ENCODE measurements around the gene EIF4E3.

Gene EIF4E3

GRCh38 chr3:71688121-71688520 is 37.1 kb downstream of the EIF4E3 start:
- DNase-seq, result no peak
- no peak overlapping the region for H3K27ac ChIP-seq
- no peak for TF ChIP-seq CTCF (IDR thresholded peaks at IDR 0.05; ENCODE audit: low read depth, low read length)
- no peaks in the 10 kb centered on the region for H3K9me3 ChIP-seq (ENCODE audit: severe bottlenecking)
- H3K36me3 ChIP-seq, result no peaks in the 10 kb centered on the region
- H3K4me3 ChIP-seq (ENCODE audit: low read depth, low read length), result no peak overlapping the region
- no peaks in the 10 kb centered on the region for H3K27me3 ChIP-seq (ENCODE audit: insufficient read depth, low read depth, severe bottlenecking)

GRCh38 chr3:71685686-71686085 is 39.5 kb downstream of the EIF4E3 start:
- H3K9me3 ChIP-seq (ENCODE audit: severe bottlenecking), result no peaks in the 10 kb centered on the region
- no peak overlapping the region for H3K27ac ChIP-seq
- TF ChIP-seq CTCF (IDR thresholded peaks at IDR 0.05; ENCODE audit: low read depth, low read length), result no peak
- no peak overlapping the region for H3K4me3 ChIP-seq (ENCODE audit: low read depth, low read length)
- H3K36me3 ChIP-seq, result no peaks in the 10 kb centered on the region
- no peak for DNase-seq
- H3K27me3 ChIP-seq (ENCODE audit: insufficient read depth, low read depth, severe bottlenecking), result no peaks in the 10 kb centered on the region

- no peak for TF ChIP-seq CTCF (IDR thresholded peaks at IDR 0.05; ENCODE audit: low read depth, low read length)
- no peak overlapping the region for H3K27ac ChIP-seq
- no peaks in the 10 kb centered on the region for H3K27me3 ChIP-seq (ENCODE audit: insufficient read depth, low read depth, severe bottlenecking)
- no peak for DNase-seq
- H3K9me3 ChIP-seq (ENCODE audit: severe bottlenecking), result no peaks in the 10 kb centered on the region
- no peak overlapping the region for H3K4me3 ChIP-seq (ENCODE audit: low read depth, low read length)
- no peaks in the 10 kb centered on the region for H3K36me3 ChIP-seq
These were observed 40.3 kb downstream of the EIF4E3 start for GRCh38 chr3:71684757-71685386.

GRCh38 chr3:71684046-71684756 is 41.0 kb downstream of the EIF4E3 start:
- Histone ChIP-seq H3K4me3 (ENCODE audit: low read depth, low read length) (no peak overlapping the region), H3K9me3 (ENCODE audit: severe bottlenecking) (no peaks in the 10 kb centered on the region), H3K36me3 (no peaks in the 10 kb centered on the region), H3K27me3 (ENCODE audit: insufficient read depth, low read depth, severe bottlenecking) (no peaks in the 10 kb centered on the region), H3K27ac (no peak overlapping the region)
- no peak for DNase-seq
- no peak for TF ChIP-seq CTCF (IDR thresholded peaks at IDR 0.05; ENCODE audit: low read depth, low read length)

GRCh38 chr3:71681224-71681668 is 44.0 kb downstream of the EIF4E3 start:
- peak; percentile 56 for DNase-seq
- H3K27ac ChIP-seq, result no peak overlapping the region

More at GRCh38 chr3:71681224-71681668, 44.0 kb downstream of the EIF4E3 start:
- Histone ChIP-seq H3K36me3 (no peaks in the 10 kb centered on the region), H3K27me3 (ENCODE audit: insufficient read depth, low read depth, severe bottlenecking) (no peaks in the 10 kb centered on the region), H3K9me3 (ENCODE audit: severe bottlenecking) (no peaks in the 10 kb centered on the region), H3K4me3 (ENCODE audit: low read depth, low read length) (no peak overlapping the region)
- TF ChIP-seq CTCF (IDR thresholded peaks at IDR 0.05; ENCODE audit: low read depth, low read length), result peak; percentile 83

Data from WERI-Rb-1 (cell line).